ENCODE data around the gene FBLN2.
"Not testable (repeated sequence)": the region's sequence is repeated elsewhere in the genome, so short reads cannot be mapped to it uniquely, and the experiment has no call there.

Gene FBLN2

GRCh38 chr3:13550791-13551360, 2.0 kb downstream of the FBLN2 start:
- DNase-seq: no peak

GRCh38 chr3:13552857-13553652, 4.1 kb downstream of the FBLN2 start:
- no peak for DNase-seq

GRCh38 chr3:13553686-13554085, 4.8 kb downstream of the FBLN2 start:
- no peak for DNase-seq

GRCh38 chr3:13555753-13556152, 6.8 kb downstream of the FBLN2 start:
- no peak for DNase-seq

GRCh38 chr3:13556207-13556606, 7.3 kb downstream of the FBLN2 start:
- no peak for DNase-seq

GRCh38 chr3:13556917-13557316, 8.0 kb downstream of the FBLN2 start:
- DNase-seq: no peak

GRCh38 chr3:13557417-13557816, 8.5 kb downstream of the FBLN2 start:
- no peak for DNase-seq

GRCh38 chr3:13557926-13558325, 9.0 kb downstream of the FBLN2 start:
- no peak for DNase-seq

GRCh38 chr3:13558651-13559050, 9.7 kb downstream of the FBLN2 start:
- DNase-seq: no peak

GRCh38 chr3:13559764-13560525, 11.0 kb downstream of the FBLN2 start:
- DNase-seq: no peak

GRCh38 chr3:13561376-13561775, 12.5 kb downstream of the FBLN2 start:
- no peak for DNase-seq

GRCh38 chr3:13561967-13562366, 13.0 kb downstream of the FBLN2 start:
- no peak for DNase-seq

GRCh38 chr3:13562421-13562820, 13.5 kb downstream of the FBLN2 start:
- DNase-seq: not testable (repeated sequence)

- no peak for DNase-seq
Measured at GRCh38 chr3:13563321-13563720, 14.4 kb downstream of the FBLN2 start.

- no peak for DNase-seq
Measured at GRCh38 chr3:13563911-13564310, 15.0 kb downstream of the FBLN2 start.

- no peak for DNase-seq
Measured at GRCh38 chr3:13564751-13565560, 16.0 kb downstream of the FBLN2 start.

- no peak for DNase-seq
Measured at GRCh38 chr3:13565581-13566452, 16.9 kb downstream of the FBLN2 start.

- DNase-seq: no peak
Measured at GRCh38 chr3:13566453-13566748, 17.5 kb downstream of the FBLN2 start.

- DNase-seq: no peak
Measured at GRCh38 chr3:13566769-13567310, 17.9 kb downstream of the FBLN2 start.

GRCh38 chr3:13567684-13568514, 19.0 kb downstream of the FBLN2 start:
- no peak for DNase-seq

- no peak for DNase-seq
Measured at GRCh38 chr3:13568515-13569028, 19.6 kb downstream of the FBLN2 start.
